Astrocyte of the cerebellum (primary cell): Measurements from ENCODE around the gene C2orf81.

ENCODE experiments used
- DNase-seq: peaks from one replicate; pipeline ENCODE4 v3.0.0-alpha.2; 2011; ENCODE audit warnings: low read depth
- H3K4me3 ChIP-seq: 2 replicates; pipeline ENCODE4 v1.5.1; 2011; ENCODE audit warnings: mild to moderate bottlenecking, low read depth, low read length, moderate library complexity
- in situ Hi-C: cut with HindIII; loops from 2 replicates; pipeline ENCODE4 v1.10.0; 2017; ENCODE audit warnings: low sequenced_read_pairs
- TF ChIP-seq, protein P1 (sequence below): IDR thresholded peaks from 2 replicates; pipeline ENCODE4 v1.5.1; 2012; ENCODE audit warnings: low read length, low read depth, moderate library complexity, mild to moderate bottlenecking; ENCODE audit errors: missing control alignments

C2orf81 gene

DNA sequence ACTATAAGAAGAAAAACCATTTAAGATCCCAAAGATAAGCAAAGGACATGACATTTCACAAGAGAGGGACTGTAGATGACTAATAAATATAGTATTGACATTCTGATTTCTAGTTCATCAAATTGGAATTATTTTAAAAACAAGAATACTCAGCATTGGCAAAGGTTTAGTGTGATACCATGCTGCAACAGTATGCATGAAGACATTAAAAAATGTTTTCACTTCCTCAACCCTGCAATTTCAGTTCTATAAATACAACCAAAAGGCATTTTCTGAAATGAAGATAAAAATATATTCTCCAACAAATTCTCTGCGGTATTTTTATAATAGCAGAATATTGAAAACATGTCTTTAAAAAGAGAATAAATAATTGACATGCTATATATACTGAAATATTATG, 2.1 kb downstream of the C2orf81 start:
- DNase-seq = no peak
- in situ Hi-C loops = no loop called here
- no peak overlapping the region for H3K4me3 ChIP-seq
- TF ChIP-seq, protein P1, sequence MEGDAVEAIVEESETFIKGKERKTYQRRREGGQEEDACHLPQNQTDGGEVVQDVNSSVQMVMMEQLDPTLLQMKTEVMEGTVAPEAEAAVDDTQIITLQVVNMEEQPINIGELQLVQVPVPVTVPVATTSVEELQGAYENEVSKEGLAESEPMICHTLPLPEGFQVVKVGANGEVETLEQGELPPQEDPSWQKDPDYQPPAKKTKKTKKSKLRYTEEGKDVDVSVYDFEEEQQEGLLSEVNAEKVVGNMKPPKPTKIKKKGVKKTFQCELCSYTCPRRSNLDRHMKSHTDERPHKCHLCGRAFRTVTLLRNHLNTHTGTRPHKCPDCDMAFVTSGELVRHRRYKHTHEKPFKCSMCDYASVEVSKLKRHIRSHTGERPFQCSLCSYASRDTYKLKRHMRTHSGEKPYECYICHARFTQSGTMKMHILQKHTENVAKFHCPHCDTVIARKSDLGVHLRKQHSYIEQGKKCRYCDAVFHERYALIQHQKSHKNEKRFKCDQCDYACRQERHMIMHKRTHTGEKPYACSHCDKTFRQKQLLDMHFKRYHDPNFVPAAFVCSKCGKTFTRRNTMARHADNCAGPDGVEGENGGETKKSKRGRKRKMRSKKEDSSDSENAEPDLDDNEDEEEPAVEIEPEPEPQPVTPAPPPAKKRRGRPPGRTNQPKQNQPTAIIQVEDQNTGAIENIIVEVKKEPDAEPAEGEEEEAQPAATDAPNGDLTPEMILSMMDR = no peak

DNA sequence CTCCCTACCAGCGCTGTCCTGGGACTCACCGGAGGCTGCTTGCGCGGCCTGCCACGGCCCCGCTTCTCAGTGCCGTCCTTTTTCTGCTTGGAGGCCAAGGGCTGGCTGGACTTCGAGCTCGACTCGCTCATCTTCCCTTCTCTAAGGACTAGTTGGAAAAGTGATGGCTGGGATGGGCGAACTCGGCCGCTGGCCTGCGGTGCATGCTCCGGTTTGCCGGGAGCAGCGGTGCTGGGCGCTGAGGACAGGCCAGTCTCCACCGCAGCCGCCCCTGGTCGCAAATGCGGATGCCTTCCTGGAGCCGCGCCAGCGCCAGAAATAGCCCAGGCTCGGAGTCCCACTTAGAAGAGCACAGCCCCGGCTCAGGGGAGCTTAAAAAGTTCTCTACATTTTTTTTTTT, 3.1 kb downstream of the C2orf81 start:
- in situ Hi-C loops = no loop called here
- DNase-seq = no peak
- TF ChIP-seq, protein P1 = no peak
- no peak overlapping the region for H3K4me3 ChIP-seq

DNA sequence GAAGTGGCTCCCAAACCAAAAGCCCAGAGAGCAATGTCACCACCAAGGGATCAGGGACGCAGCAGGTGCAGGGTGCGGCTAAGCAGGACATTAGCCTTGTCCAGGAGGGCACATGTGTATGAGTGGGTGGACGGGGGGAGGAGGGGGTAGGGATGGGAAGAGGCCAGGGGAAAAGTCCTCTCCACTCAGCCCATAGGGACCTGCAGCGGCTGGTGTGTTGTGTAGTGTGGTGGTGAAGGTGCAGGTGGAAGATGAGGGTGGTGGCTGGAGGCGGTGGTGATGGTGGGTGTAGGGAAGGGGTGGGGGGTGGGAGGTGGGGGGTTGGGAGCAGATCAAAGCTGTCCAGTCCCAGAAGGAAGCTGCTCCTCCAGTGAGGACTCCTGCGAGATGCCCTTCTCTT, 3.7 kb downstream of the C2orf81 start:
- no peak for DNase-seq
- H3K4me3 ChIP-seq = no peak overlapping the region
- in situ Hi-C loops = no loop called here
- TF ChIP-seq, protein P1 = no peak

DNA sequence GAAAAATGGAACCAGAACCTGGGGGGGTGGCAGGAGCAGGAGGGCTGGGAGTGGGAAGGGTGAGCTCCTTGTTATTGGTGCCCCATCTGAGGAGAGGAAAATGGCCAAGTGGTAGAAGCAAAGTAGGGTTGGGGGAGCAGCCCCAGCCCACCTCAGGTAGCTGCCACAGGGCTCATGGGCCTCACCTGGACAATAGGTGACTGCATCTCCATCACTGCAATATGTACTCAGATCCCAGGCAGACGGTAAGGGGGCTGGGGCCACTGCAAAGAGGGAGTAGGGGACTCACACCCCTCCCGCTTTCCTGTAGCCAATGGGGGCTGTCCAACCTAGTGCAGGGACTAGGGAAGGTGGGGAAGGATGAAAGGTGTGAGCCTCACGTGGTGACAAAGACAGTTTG, 4.2 kb downstream of the C2orf81 start:
- DNase-seq = no peak
- in situ Hi-C loops = no loop called here
- H3K4me3 ChIP-seq = no peak overlapping the region
- TF ChIP-seq, protein P1 = no peak

DNA sequence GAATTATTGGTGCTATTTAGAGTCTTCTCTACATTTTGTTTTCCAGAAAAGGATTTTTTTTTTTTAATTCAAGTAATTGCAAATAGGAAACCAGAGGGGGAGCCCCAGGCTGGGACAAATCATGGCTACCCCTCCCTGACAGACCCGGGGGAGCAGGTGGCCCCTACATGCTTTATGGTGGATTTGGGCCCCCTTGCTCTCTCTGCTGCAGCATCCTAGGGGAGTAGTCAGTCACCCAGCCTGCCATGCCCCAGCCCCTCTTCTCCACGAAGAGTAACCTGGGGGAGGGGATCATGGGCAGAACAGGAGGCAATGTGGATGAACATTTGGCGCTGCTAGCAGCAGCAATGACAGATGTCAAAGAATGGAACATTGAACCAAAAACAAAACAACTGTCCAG, 4.6 kb downstream of the C2orf81 start:
- in situ Hi-C loops = no loop called here
- H3K4me3 ChIP-seq = no peak overlapping the region
- TF ChIP-seq, protein P1 = no peak
- DNase-seq = no peak

DNA sequence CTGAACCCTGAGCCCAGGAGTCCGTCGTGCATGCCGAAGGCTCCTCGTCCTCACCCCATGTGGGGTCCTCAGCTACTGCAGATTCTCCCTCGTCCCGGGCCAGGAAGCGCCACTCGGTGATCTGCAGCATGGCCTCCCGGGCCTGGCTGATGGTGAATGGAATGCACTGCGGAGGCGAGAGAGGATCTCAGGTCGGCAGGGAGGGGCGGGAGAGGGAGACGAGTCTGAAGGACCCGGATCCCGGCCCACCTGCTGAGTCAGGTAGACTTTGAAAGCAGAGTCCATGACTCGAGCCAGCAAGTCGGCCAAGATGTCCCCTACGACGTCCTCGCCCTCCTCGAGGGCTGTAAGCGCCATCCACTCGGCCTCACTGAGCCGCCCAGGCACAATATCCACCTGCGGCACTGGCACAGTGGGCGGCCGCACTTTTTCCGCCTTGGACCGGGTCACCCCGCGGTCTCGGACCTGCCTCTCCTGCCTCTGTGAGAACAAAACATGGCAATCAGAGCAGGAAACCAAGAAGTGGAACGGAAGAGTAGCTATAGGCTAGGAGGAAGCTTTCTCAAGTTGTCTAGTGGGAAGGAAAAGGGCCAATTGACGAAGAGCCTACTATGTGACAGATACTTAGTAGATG, 5.5 kb downstream of the C2orf81 start:
- DNase-seq = no peak
- peak overlapping the region; percentile 34 for H3K4me3 ChIP-seq
- in situ Hi-C loops = no loop called here
- TF ChIP-seq, protein P1 = no peak
